ENCODE data around the gene LRP8.

The LRP8 gene

GRCh38 chr1:53298045-53298637, 29.7 kb downstream of the LRP8 start:
- no peaks in the 10 kb centered on the region for H3K27me3 ChIP-seq (replicated peaks; ENCODE audit: insufficient read depth, low read length)
- H3K79me2 ChIP-seq (ENCODE audit: low read length) = peaks cover 100% of the 10 kb centered on the region
- H3K9ac ChIP-seq (ENCODE audit: low read length) = no peak overlapping the region
- no peak overlapping the region for H3K27ac ChIP-seq (ENCODE audit: low read length)
- H3K4me3 ChIP-seq (ENCODE audit: low read length) = no peak overlapping the region
- H3K9me2 ChIP-seq (replicated peaks; ENCODE audit: insufficient read depth, low read length) = no peaks in the 10 kb centered on the region
- no peak overlapping the region for H2AFZ ChIP-seq (ENCODE audit: low read length)
- peaks cover 4% of the 10 kb centered on the region; the same call in 1 of the 2 replicates for H4K20me1 ChIP-seq (ENCODE audit: insufficient read depth, low read length)
- H3K4me1 ChIP-seq (ENCODE audit: low read length) = peaks cover 14% of the 10 kb centered on the region
- no peaks in the 10 kb centered on the region for H3K36me3 ChIP-seq (replicated peaks; ENCODE audit: insufficient read depth, low read length)
- no peak overlapping the region for H3K4me2 ChIP-seq (ENCODE audit: low read depth, low read length)
- TF ChIP-seq EZH2 (optimal IDR thresholded peaks at IDR 0.05; ENCODE audit: low read depth, low read length) (no peak), EZH2phosphoT487 (IDR thresholded peaks at IDR 0.05; ENCODE audit: low read length) (no peak)
- TF ChIP-seq, protein P1, sequence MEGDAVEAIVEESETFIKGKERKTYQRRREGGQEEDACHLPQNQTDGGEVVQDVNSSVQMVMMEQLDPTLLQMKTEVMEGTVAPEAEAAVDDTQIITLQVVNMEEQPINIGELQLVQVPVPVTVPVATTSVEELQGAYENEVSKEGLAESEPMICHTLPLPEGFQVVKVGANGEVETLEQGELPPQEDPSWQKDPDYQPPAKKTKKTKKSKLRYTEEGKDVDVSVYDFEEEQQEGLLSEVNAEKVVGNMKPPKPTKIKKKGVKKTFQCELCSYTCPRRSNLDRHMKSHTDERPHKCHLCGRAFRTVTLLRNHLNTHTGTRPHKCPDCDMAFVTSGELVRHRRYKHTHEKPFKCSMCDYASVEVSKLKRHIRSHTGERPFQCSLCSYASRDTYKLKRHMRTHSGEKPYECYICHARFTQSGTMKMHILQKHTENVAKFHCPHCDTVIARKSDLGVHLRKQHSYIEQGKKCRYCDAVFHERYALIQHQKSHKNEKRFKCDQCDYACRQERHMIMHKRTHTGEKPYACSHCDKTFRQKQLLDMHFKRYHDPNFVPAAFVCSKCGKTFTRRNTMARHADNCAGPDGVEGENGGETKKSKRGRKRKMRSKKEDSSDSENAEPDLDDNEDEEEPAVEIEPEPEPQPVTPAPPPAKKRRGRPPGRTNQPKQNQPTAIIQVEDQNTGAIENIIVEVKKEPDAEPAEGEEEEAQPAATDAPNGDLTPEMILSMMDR (IDR thresholded peaks at IDR 0.05; ENCODE audit: low read length) = no peak
- H3K9me3 ChIP-seq (replicated peaks; ENCODE audit: insufficient read depth, low read length) = no peaks in the 10 kb centered on the region
- DNase-seq = no peak
- no peaks in the 10 kb centered on the region for H3F3A ChIP-seq (ENCODE audit: insufficient read depth, low read length)

DNA sequence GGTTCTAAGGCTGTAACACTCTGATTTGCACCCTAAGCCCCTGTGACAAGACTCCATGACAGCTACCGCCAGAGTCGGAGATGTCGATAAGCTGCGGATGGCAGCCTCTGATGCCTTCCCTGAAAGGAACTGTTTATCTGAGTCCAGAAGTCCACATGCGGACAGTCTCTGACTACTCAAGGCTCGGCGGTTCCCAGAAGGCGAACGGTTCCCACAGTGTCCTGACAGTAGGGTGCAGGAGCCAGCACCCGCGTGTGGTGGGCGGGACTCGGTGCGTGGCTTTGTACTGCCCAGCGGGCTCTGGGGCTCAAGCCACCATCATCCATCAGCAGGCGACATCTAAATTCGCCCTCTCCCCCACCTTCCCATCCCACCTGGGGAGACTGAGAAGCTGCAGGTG, 30.7 kb downstream of the LRP8 start:
- H3F3A ChIP-seq (ENCODE audit: insufficient read depth, low read length) = no peaks in the 10 kb centered on the region
- H3K27ac ChIP-seq (ENCODE audit: low read length) = no peak overlapping the region
- no peak for DNase-seq
- no peaks in the 10 kb centered on the region for H3K27me3 ChIP-seq (replicated peaks; ENCODE audit: insufficient read depth, low read length)
- H3K4me3 ChIP-seq (ENCODE audit: low read length) = no peak overlapping the region
- no peaks in the 10 kb centered on the region for H3K36me3 ChIP-seq (replicated peaks; ENCODE audit: insufficient read depth, low read length)
- no peak overlapping the region for H3K4me2 ChIP-seq (ENCODE audit: low read depth, low read length)
- no peak overlapping the region for H2AFZ ChIP-seq (ENCODE audit: low read length)
- no peaks in the 10 kb centered on the region for H3K9me3 ChIP-seq (replicated peaks; ENCODE audit: insufficient read depth, low read length)
- no peaks in the 10 kb centered on the region; the same call in 1 of the 2 replicates for H4K20me1 ChIP-seq (ENCODE audit: insufficient read depth, low read length)
- H3K79me2 ChIP-seq (ENCODE audit: low read length) = peaks cover 100% of the 10 kb centered on the region
- peaks cover 19% of the 10 kb centered on the region for H3K4me1 ChIP-seq (ENCODE audit: low read length)
- TF ChIP-seq EZH2 (optimal IDR thresholded peaks at IDR 0.05; ENCODE audit: low read depth, low read length) (no peak), EZH2phosphoT487 (IDR thresholded peaks at IDR 0.05; ENCODE audit: low read length) (no peak)
- TF ChIP-seq, protein P1 (IDR thresholded peaks at IDR 0.05; ENCODE audit: low read length) = no peak
- no peak overlapping the region for H3K9ac ChIP-seq (ENCODE audit: low read length)
- no peaks in the 10 kb centered on the region for H3K9me2 ChIP-seq (replicated peaks; ENCODE audit: insufficient read depth, low read length)

DNA sequence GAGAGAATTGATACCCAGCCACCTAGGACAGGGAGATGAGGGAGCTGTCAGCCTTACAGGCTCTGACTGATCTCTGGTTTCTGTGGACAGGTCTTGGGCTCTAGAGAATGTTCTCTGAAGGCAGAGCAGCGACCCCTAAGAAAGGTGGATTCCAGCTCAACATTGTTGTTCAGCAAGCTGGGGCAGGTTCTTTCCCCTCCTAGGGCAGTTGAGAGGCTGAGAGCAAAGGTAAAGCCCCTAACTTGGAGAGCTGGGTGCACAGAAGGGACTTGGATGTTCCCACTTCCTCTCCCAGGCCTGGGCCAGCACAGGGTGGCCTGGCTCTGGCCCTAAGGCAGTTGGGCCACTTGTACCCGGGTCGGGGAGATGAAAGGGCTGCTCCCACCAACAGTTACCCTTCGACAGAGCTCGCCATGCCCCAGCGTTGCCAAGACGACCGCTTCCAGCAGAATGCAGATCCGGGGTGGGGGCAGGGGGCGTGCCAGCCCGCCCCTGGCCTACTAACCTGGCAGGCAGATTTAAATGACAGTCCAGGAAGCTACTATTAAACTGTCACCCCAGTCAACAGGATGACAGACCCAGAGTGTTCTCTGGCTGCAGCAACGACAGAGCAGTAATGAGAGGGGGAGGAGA, 31.6 kb downstream of the LRP8 start:
- Histone ChIP-seq H3K27ac (ENCODE audit: low read length) (no peak overlapping the region), H3K9me3 (replicated peaks; ENCODE audit: insufficient read depth, low read length) (no peaks in the 10 kb centered on the region), H3K36me3 (replicated peaks; ENCODE audit: insufficient read depth, low read length) (no peaks in the 10 kb centered on the region), H4K20me1 (ENCODE audit: insufficient read depth, low read length) (no peaks in the 10 kb centered on the region; the same call in 1 of the 2 replicates), H3F3A (ENCODE audit: insufficient read depth, low read length) (no peaks in the 10 kb centered on the region), H3K4me3 (ENCODE audit: low read length) (no peak overlapping the region), H3K9ac (ENCODE audit: low read length) (no peak overlapping the region), H3K9me2 (replicated peaks; ENCODE audit: insufficient read depth, low read length) (no peaks in the 10 kb centered on the region), H3K27me3 (replicated peaks; ENCODE audit: insufficient read depth, low read length) (no peaks in the 10 kb centered on the region), H3K4me1 (ENCODE audit: low read length) (peaks cover 19% of the 10 kb centered on the region), H3K79me2 (ENCODE audit: low read length) (peaks cover 100% of the 10 kb centered on the region), H2AFZ (ENCODE audit: low read length) (no peak overlapping the region), H3K4me2 (ENCODE audit: low read depth, low read length) (no peak overlapping the region)
- no peak for DNase-seq
- no peak for TF ChIP-seq EZH2 (optimal IDR thresholded peaks at IDR 0.05; ENCODE audit: low read depth, low read length)
- TF ChIP-seq, protein P1 (IDR thresholded peaks at IDR 0.05; ENCODE audit: low read length) = no peak
- TF ChIP-seq EZH2phosphoT487 (IDR thresholded peaks at IDR 0.05; ENCODE audit: low read length) = no peak

All from MM.1S (cell line).